DOHH2 (cell line): ENCODE results near the gene PGM2L1.
A peak's percentile ranks its signal among the peaks of the same experiment; 100 is the strongest.

ENCODE experiments used
- H3F3A ChIP-seq: fragments of 200-600 bp; sonication (generic), shearing (Covaris generic); 2 replicates; pipeline ENCODE4 v1.6.0; 2016; ENCODE audit warnings: antibody characterized with exemption, mild to moderate bottlenecking; ENCODE audit not compliant: control insufficient read depth, insufficient read depth
- H3K27ac ChIP-seq: fragments of 200-600 bp; sonication (generic); 2 replicates; pipeline ENCODE4 v1.5.1; 2014; ENCODE audit warnings: low read depth, mild to moderate bottlenecking, low read length, moderate library complexity
- H3K27me3 ChIP-seq: fragments of 200-600 bp; sonication (generic); 2 replicates; pipeline ENCODE4 v1.6.1; 2014; ENCODE audit warnings: mild to moderate bottlenecking, low read length, mixed read lengths; ENCODE audit not compliant: control insufficient read depth
- H3K36me3 ChIP-seq: fragments of 200-600 bp; sonication (generic); 2 replicates; pipeline ENCODE4 v1.6.1; 2014; ENCODE audit warnings: mild to moderate bottlenecking, low read length, moderate library complexity, mixed read lengths; ENCODE audit not compliant: control insufficient read depth
- H3K4me1 ChIP-seq: fragments of 200-600 bp; sonication (generic); 2 replicates; pipeline ENCODE4 v1.6.1; 2014; ENCODE audit warnings: mild to moderate bottlenecking, low read length, mixed read lengths; ENCODE audit not compliant: control insufficient read depth
- H3K4me2 ChIP-seq: fragments of 200-600 bp; sonication (generic); 2 replicates; pipeline ENCODE4 v1.6.0; 2014; ENCODE audit warnings: mild to moderate bottlenecking, low read length, moderate library complexity
- H3K4me3 ChIP-seq: fragments of 200-600 bp; sonication (generic); 2 replicates; pipeline ENCODE4 v1.5.1; 2014; ENCODE audit warnings: mild to moderate bottlenecking, low read length, mixed read lengths
- H3K79me2 ChIP-seq: fragments of 200-600 bp; sonication (generic); 2 replicates; pipeline ENCODE4 v1.6.1; 2014; ENCODE audit warnings: mild to moderate bottlenecking, low read length, mixed read lengths; ENCODE audit not compliant: control insufficient read depth
- H3K9me2 ChIP-seq: fragments of 200-600 bp; sonication (generic); replicated peaks from 2 replicates; pipeline ENCODE4 v1.6.1; 2014; ENCODE audit warnings: mild to moderate bottlenecking, low read length, mixed read lengths; ENCODE audit not compliant: control insufficient read depth
- H3K9me3 ChIP-seq: fragments of 200-600 bp; sonication (generic); 2 replicates; pipeline ENCODE4 v1.6.1; 2014; ENCODE audit warnings: antibody characterized with exemption, low read length, mixed read lengths; ENCODE audit not compliant: control insufficient read depth, insufficient read depth
- H4K20me1 ChIP-seq: fragments of 200-600 bp; sonication (generic); 2 replicates; pipeline ENCODE4 v1.6.0; 2014; ENCODE audit warnings: low read depth, mild to moderate bottlenecking, antibody characterized with exemption, low read length, moderate library complexity; ENCODE audit not compliant: control insufficient read depth, insufficient read depth
- EZH2phosphoT487 ChIP-seq: fragments of 200-600 bp; sonication (generic); IDR thresholded peaks from 2 replicates; pipeline ENCODE4 v1.6.1; 2017; ENCODE audit warnings: borderline replicate concordance, mild to moderate bottlenecking, antibody characterized with exemption, low read length, moderate library complexity, mixed read lengths
- TF ChIP-seq, protein P1 (sequence below): fragments of 200-600 bp; sonication (generic); IDR thresholded peaks from one replicate; pipeline ENCODE4 v1.5.1; 2014; ENCODE audit warnings: antibody characterized with exemption, mild to moderate bottlenecking, low read depth, low read length; ENCODE audit not compliant: poor library complexity, severe bottlenecking

The PGM2L1 gene

DNA sequence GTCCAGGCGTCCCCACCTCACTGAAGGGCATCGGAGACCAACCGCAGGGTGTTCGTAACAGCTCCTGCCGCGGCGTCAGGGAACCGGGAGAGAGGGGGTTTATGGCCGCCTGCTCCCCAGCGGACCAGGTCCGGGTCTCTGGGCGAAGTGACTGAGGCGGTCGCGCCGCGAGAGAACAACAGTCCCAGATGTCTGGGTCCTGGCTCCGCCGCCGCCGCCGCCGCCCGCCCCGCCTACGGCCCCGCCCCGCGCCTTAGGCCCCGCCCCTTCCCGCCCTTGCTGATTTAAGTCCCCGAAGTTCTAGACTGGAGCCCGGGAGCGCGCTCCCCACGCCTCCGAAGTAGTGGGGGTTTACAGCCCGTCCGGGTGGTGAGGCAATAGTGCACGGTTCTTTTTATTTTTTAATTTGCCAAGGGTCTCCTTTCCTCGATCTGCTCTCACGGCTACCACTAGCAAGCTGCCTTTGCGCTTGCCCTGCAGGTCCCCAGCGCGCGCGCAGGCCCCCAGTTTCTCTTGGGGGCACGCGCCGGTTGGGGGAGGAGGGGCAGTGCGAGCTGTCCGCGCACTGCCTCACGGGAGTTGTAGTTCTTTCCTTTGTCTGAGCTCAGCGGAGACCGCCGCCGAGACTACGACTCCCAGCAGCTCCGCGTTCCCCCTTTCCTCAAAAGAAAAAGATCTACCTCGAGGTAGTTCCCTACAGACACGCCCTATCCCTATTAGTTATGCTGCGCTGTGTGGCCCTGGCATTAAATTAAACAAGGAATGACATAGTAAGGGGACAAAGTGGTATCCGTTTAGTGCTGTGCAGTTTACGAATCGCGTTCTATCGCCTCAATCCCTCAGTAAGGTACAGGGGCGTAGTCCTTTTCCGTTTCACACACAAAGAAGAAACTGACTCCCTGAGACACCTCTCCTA lies at the start of gene PGM2L1:
Gene PGM2L1, minus strand, starts transcription at position 190 of the 916 bp plus-strand sequence. CDS start 272 bp downstream, outside the sequence.
- Histone ChIP-seq H3K9me2 (no peaks in the 10 kb centered on the region), H3K4me2 (peak within 1 kb of the TSS; percentile 95), H3K4me1 (peaks cover 14% of the 10 kb centered on the region), H3K4me3 (peak within 1 kb of the TSS; percentile 87), H3K9me3 (no peaks in the 10 kb centered on the region), H3K79me2 (no peaks in the 10 kb centered on the region), H3K27ac (peak within 1 kb of the TSS; percentile 25; the same call in 1 of the 2 replicates), H3K36me3 (no peaks in the 10 kb centered on the region), H3F3A (no peaks in the 10 kb centered on the region), H3K27me3 (peaks cover 34% of the 10 kb centered on the region), H4K20me1 (no peaks in the 10 kb centered on the region)
- TF ChIP-seq EZH2phosphoT487: no peak
- TF ChIP-seq, protein P1, sequence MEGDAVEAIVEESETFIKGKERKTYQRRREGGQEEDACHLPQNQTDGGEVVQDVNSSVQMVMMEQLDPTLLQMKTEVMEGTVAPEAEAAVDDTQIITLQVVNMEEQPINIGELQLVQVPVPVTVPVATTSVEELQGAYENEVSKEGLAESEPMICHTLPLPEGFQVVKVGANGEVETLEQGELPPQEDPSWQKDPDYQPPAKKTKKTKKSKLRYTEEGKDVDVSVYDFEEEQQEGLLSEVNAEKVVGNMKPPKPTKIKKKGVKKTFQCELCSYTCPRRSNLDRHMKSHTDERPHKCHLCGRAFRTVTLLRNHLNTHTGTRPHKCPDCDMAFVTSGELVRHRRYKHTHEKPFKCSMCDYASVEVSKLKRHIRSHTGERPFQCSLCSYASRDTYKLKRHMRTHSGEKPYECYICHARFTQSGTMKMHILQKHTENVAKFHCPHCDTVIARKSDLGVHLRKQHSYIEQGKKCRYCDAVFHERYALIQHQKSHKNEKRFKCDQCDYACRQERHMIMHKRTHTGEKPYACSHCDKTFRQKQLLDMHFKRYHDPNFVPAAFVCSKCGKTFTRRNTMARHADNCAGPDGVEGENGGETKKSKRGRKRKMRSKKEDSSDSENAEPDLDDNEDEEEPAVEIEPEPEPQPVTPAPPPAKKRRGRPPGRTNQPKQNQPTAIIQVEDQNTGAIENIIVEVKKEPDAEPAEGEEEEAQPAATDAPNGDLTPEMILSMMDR: no peak

DNA sequence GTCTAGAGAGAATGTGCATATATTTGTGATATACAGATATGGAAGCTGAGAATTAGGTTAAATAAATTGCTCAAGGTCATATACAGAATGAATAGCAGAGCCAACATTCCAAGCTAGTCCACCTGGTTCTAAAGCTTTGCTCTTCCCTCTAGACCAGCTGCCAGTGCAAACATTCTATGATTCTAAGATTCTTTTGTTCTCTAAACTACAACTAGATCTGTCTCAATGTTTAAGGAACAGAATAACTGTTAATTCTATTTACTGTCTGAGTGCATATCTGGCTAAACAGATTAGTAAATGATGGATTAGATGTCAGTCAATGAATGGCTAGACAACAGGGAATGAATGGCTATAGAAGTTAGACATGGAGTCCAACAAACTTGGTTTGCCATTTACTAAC lies 49.5 kb upstream of the PGM2L1 start:
- Histone ChIP-seq H3K36me3 (no peaks in the 10 kb centered on the region), H3K27ac (no peak overlapping the region), H3F3A (no peaks in the 10 kb centered on the region), H4K20me1 (no peaks in the 10 kb centered on the region), H3K79me2 (no peaks in the 10 kb centered on the region), H3K9me2 (no peaks in the 10 kb centered on the region), H3K9me3 (no peaks in the 10 kb centered on the region), H3K27me3 (peaks cover 19% of the 10 kb centered on the region; the same call in 1 of the 2 replicates), H3K4me3 (no peak overlapping the region), H3K4me1 (peaks cover 10% of the 10 kb centered on the region), H3K4me2 (no peak overlapping the region)
- TF ChIP-seq, protein P1: no peak
- no peak for TF ChIP-seq EZH2phosphoT487

DNA sequence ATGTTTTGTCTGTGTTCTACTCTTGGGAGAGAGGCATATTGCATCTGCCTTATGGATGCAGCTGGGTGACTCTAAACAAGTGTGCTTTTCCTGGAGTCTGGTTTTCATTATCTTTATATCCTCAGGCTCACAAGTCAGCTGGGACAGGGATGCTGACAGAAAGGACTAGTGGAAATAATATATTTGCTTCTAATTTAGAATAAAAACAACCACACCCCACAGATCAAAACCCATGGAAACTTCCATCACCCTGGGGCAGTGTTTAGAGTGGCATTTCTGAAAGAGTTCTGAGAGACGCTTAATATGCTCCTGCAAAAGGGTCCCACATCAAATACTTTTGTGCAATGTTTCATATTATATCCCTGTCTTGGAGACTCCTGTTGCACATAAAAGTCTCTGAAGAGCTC lies 48.3 kb upstream of the PGM2L1 start:
- Histone ChIP-seq H3K36me3 (no peaks in the 10 kb centered on the region), H4K20me1 (no peaks in the 10 kb centered on the region), H3K9me3 (no peaks in the 10 kb centered on the region), H3F3A (no peaks in the 10 kb centered on the region), H3K27ac (no peak overlapping the region), H3K4me2 (no peak overlapping the region), H3K27me3 (peaks cover 22% of the 10 kb centered on the region; the same call in 1 of the 2 replicates), H3K4me1 (peaks cover 10% of the 10 kb centered on the region), H3K4me3 (no peak overlapping the region), H3K79me2 (no peaks in the 10 kb centered on the region), H3K9me2 (no peaks in the 10 kb centered on the region)
- TF ChIP-seq EZH2phosphoT487: no peak
- TF ChIP-seq, protein P1: no peak
